ENCODE measurements around the gene KYNU.

KYNU gene

GRCh38 chr2:142989273-142990204, 112.1 kb downstream of the KYNU start:
- no peak overlapping the region for H3K4me3 ChIP-seq (ENCODE audit: low read depth, low read length)
- peak; percentile 51 for TF ChIP-seq CTCF (conservative IDR thresholded peaks at IDR 0.05; ENCODE audit: low read depth, low read length)
- DNase-seq (ENCODE audit: low read depth): peak; percentile 78

GRCh38 chr2:142991295-142991694, 113.8 kb downstream of the KYNU start:
- H3K4me3 ChIP-seq (ENCODE audit: low read depth, low read length): no peak overlapping the region
- DNase-seq (ENCODE audit: low read depth): no peak
- no peak for TF ChIP-seq CTCF (conservative IDR thresholded peaks at IDR 0.05; ENCODE audit: low read depth, low read length)

- peak; percentile 38 for DNase-seq (ENCODE audit: low read depth)
- H3K4me3 ChIP-seq (ENCODE audit: low read depth, low read length): no peak overlapping the region
- TF ChIP-seq CTCF (conservative IDR thresholded peaks at IDR 0.05; ENCODE audit: low read depth, low read length): no peak
These were observed 115.4 kb downstream of the KYNU start for GRCh38 chr2:142992840-142993239.

- TF ChIP-seq CTCF (conservative IDR thresholded peaks at IDR 0.05; ENCODE audit: low read depth, low read length): no peak
These were observed 116.3 kb downstream of the KYNU start for GRCh38 chr2:142993771-142994170.

GRCh38 chr2:142994665-142995064, 117.2 kb downstream of the KYNU start:
- no peak for TF ChIP-seq CTCF (conservative IDR thresholded peaks at IDR 0.05; ENCODE audit: low read depth, low read length)
- DNase-seq (ENCODE audit: low read depth): no peak
- no peak overlapping the region for H3K4me3 ChIP-seq (ENCODE audit: low read depth, low read length)

More at GRCh38 chr2:142993771-142994170, 116.3 kb downstream of the KYNU start:
- DNase-seq (ENCODE audit: low read depth): no peak
- H3K4me3 ChIP-seq (ENCODE audit: low read depth, low read length): no peak overlapping the region

GRCh38 chr2:142997231-142997630, 119.8 kb downstream of the KYNU start:
- TF ChIP-seq CTCF (conservative IDR thresholded peaks at IDR 0.05; ENCODE audit: low read depth, low read length): no peak
- peak; percentile 55 for DNase-seq (ENCODE audit: low read depth)
- no peak overlapping the region for H3K4me3 ChIP-seq (ENCODE audit: low read depth, low read length)

GRCh38 chr2:143000599-143000998, 123.1 kb downstream of the KYNU start:
- no peak for TF ChIP-seq CTCF (conservative IDR thresholded peaks at IDR 0.05; ENCODE audit: low read depth, low read length)
- no peak for DNase-seq (ENCODE audit: low read depth)
- H3K4me3 ChIP-seq (ENCODE audit: low read depth, low read length): no peak overlapping the region
